Hematopoietic multipotent progenitor cell treated with erythropoietin and hydrocortisone succinate and interleukin-3 and kit ligand, for 8 days (in vitro differentiated cells): ENCODE measurements around the gene STYXL2.

Experiments used
- DNase-seq: peaks from one replicate; pipeline ENCODE4 v3.0.0-alpha.2; 2015

The STYXL2 gene

DNA sequence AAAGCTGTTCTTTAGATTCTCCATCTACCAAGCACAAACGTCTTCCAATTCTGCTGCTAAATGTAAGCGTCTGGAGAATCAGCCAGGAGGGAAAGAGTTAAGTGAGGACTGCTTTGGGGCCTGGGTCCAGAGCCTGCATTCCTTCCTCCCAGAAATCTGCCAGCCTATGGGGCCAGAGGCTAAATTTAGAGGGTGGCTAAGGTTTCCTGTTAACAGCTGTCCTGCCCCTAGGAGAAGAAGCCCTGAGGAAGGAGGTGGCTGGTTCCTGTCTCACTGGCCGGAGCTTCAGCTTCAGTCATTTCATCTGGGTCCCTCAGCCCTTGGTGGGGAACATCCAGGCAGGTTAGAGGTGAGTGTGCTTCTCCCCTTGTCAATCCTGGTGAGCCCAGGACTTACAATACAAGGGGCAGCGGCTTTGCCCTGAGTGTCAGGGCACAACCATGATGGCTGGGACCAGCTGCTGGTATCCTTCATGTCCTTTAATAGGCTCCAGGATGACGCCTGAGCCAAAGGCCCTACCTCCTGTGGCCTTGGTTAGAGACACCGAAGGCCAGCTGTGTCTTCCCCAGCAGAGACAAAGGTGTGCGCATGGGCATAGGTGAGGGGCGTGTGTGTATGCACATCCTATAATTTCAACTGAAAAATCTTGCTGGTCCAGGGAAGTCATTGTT, at the start of gene STYXL2:
Gene STYXL2 (plus strand): TSS at position 230 of the 671 bp plus-strand sequence. CDS start 775 bp downstream, outside the sequence.
- no peak for DNase-seq

GRCh38 chr1:167051907-167052306, 42.0 kb upstream of the STYXL2 start:
- no peak for DNase-seq

GRCh38 chr1:167052389-167052788, 41.5 kb upstream of the STYXL2 start:
- DNase-seq = no peak

- DNase-seq = no peak
Measured at GRCh38 chr1:167054531-167054930, 39.3 kb upstream of the STYXL2 start.

DNA sequence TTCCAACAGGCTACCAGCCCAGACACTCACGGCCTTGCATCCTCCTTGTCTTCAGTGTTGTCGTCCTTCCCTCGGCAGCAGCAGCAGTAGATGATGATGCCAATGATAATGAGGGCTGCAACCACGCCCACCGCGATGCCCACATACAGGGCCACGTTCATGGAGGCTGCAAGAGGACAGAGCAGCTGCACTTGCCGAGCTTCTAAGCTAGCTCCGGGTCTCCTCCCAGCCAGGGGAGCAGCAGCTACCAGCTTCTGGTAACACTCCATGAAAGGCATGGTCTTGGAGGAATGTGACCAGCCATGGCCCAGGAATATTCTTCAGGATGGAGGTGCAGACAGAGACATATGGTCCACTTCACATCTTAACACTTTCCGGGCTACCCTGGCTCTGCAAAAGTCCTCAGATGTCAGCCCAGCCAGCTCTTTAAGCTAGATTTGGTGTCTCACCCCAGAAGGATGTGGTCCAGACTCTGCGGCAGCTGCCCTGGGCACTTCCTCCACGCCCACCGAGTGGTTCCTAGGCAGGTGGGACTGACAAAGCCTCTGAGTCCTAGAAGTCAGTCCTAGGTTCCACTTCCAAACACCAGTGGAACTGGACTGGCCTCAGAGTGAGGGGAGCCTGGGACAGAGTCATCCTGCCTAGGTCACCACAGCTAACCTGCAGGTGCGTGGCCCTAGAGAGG, 38.8 kb upstream of the STYXL2 start:
- no peak for DNase-seq

GRCh38 chr1:167056529-167057231, 37.2 kb upstream of the STYXL2 start:
- DNase-seq = no peak

DNA sequence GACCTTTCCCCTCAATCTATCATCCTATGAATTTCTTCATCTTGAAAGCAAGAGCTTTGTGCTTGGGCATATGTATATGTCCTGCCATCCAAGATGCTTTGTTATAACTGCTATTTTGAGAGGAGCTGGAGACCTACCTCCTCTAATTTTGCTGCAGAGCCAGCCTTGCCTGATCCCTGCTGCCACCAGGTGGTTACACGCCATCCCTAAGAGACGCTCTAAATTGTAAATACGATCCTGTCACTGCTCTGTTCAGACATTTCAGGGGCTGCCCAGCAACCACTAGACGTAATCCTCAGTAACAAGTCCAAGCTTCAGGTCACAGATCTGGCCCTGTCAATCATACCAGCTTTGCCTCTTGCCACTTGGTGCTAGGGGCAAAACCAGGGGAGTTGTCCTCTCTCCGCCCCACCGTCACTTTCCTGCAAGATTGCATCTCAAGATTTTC, 36.6 kb upstream of the STYXL2 start:
- peak; percentile 60 for DNase-seq

GRCh38 chr1:167059045-167059808, 34.6 kb upstream of the STYXL2 start:
- DNase-seq = peak; percentile 75

DNA sequence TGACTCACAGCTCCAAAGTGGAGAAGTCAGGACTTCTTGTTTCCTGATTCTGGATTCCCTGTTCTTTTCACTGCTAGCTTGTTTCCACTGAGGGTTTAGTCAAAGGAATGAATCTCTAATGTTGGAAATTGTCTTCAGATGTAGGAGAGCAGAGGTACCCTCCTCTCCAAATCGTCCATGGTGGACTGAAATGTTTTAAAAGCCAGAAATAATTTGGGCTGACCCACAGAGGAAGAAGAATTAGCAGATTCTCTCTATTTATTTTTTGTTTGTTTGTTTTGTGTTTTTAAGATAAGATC, 34.1 kb upstream of the STYXL2 start:
- DNase-seq = no peak

DNA sequence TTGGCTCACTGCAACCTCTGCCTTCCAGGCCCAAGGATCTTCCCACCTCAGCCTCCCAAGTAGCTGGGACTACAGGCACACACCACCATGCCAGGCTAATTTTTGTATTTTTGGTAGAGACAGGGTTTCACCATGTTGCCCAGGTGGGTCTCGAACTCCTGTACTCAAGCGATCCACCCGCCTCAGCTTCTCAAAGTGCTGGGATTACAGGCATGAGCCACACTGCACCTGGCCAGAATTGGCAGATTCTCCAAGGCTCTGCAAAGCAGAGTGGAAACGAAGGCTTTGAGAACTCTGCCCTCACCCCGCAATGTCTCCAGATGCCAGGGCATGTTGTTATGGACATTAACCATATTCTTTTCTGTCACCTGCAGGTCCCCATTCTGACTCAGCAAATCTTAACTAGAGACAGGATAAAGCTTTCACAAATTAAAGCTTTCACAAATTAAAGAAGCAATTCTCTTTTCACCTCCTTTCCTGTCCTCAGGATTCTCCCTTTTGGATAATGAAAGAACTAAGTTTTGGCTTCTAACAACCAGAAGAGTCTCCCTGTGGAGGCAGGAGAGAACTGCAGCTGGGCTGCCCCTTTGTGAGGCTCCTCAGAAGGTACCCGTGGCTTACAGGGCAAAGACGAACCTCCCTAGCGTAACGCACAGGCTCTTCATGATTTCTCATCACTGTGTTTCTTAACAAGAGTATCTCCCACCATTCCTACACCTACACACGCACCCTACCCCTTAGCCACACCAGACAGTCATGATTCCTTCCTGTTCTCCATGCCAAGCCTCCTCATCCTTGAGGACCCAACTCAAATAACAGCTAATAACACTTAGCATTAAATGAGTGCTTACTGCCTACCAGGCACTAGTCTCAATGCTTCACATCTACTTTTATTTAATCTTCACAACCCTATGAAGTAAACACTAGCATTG, 33.5 kb upstream of the STYXL2 start:
- DNase-seq = no peak

DNA sequence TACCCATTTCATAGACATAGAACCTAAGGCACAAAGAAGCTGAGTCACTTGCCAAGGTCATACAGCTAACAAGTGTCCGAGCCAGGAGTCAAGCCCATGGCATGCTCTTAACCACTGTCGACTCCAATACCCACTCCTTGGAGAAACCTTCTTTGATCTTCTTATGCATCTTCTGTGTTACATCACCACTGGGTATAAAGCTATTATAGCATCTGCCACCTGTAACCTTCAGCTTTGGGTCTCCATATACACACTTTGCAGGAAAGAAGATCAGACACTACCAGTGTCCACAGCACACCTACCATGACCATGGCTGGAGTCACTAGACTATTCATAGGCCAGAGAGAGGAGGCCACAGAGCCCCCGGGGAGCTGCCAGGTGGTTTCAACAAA, 32.8 kb upstream of the STYXL2 start:
- DNase-seq = no peak

DNA sequence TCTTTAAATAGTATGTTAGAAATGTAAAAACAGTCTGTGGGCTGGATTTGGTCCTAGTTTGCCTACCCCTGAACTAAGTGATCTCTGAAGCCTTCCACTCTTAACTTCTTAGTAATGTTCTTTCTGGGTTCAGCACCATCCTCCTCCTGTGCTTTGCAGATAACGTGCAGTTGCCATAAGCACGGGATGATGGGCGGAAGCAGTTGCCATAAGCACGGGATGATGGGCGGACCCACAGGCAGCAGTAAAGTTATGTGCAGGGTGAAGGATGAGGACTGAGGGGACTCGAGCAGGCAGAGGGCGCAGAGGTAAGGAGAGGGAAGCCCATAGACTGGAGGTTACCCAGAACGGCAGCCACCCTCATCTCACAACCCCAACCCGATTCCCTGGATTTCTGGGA, 29.3 kb upstream of the STYXL2 start:
- DNase-seq = peak; percentile 63

DNA sequence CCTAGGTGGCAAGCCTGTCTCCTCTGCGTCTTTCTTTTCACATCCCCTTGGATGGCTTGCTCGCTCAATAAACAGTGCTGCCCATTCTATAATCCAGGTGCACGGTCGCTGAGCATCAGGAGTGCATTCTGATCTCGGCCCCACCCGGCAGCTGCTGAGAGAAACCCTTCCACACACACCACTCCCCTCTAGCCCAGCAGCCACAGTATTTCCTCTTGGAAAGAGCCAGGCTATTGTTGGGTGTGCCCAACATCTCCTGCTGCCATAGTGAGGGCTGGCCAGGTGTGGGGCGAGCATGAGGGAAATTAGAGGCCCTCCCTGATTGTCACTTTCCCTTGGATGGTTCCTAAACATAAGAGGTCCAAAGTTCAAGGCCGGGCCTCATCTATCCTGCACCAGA, 28.4 kb upstream of the STYXL2 start:
- DNase-seq = no peak

- peak; percentile 58 for DNase-seq
Measured at GRCh38 chr1:167066333-167067122, 27.3 kb upstream of the STYXL2 start.

DNA sequence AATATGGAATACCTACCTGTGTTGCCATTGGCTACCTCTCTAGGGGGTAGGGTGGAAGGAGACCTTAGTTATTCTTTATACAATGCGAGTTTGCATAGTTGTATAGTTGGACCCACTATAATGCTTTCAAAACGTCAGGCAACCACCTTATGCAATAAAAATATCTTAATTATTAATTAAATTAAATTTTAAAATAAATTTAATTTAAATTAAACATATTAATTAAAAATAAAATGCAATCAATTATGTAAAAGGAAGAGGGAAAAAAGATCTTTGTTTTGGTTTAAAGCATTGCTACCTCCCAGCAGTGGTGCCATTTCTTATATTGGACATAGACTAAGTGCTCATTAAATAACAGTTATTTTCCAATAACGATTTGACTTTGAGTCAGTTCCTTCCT, 26.0 kb upstream of the STYXL2 start:
- no peak for DNase-seq

DNA sequence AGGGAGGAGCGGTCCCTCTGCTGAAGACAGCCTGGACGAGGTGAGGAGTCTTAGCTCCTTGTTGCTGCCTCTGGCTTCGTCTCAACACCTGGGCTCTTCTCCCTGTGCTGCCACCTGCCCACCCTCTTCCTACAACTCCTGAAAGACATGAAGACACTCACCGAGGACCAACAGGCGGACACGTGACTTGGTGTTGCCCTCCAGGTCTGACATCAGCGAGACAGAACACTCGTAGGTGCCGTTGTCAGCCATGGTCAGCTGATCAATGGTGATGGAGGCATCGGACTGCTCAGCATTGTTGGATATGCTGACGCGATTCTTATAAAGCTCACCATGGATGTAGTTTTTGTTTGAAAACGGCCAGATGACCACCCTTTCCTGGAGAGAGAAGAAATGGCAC, 25.1 kb upstream of the STYXL2 start:
- no peak for DNase-seq

DNA sequence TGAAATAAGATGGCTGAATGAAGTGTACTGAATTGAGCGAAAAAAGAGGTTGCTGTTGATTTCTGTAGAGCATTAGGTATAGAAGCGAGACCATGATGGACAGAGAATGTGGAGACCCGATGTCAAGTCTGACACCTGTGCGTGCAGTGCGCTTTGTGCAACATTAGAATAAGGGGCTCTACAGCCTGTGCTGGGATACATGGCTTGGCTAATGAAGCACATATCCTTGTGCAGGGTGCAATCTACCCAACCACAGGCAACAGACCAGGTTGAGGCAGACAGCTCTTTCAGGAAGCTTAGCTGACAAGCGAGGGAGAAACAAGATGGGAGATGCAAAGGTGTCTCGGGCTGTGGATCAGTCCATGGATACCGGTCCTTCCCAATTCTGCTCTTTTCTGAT, 22.6 kb upstream of the STYXL2 start:
- DNase-seq = no peak

GRCh38 chr1:167076136-167076710, 17.7 kb upstream of the STYXL2 start:
- no peak for DNase-seq

GRCh38 chr1:167077128-167077867, 16.6 kb upstream of the STYXL2 start:
- DNase-seq = no peak

- DNase-seq = no peak
Measured at GRCh38 chr1:167077868-167078210, 16.0 kb upstream of the STYXL2 start.
